ENCODE data around the gene RD3L.

Gene RD3L

DNA sequence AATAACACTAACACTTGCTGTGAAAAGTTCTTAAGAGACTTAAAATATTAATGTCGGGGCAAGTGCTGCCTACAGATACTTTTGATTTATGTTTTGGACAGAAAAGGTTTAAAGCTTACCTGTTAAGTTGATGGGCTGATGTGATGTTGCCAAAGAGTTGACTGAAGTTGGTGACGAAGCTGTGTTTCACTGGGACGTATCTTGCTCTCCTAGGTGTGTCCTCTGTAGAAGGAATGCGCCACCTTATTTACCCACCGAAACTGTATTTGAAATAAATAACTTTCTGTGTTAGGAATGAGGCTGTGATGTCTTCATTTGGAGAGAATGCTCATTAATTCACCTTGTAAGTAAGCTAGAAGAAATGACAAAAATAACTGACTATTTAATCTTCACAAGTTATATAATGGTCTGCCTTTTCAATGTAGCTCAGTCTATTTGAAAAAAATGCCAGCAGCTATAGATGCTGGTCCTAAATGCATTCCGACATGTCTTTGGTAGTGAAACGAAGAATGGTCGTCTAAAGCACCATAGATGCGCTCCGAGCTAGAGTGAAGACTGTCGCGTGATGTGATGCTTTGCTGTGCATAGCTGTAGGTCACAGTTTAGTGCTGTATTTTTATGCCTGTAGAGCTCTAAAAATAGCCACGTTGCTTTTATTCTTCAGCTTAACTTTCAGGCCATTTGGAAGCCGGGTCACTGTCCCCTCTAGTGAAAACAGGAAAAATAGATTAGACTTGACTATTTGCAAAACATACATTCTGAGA is at the start of gene RD3L:
Gene RD3L, minus strand, starts transcription at position 557 of the 764 bp plus-strand sequence. CDS start 834 bp downstream, outside the sequence.
- DNase-seq, result no peak

DNA sequence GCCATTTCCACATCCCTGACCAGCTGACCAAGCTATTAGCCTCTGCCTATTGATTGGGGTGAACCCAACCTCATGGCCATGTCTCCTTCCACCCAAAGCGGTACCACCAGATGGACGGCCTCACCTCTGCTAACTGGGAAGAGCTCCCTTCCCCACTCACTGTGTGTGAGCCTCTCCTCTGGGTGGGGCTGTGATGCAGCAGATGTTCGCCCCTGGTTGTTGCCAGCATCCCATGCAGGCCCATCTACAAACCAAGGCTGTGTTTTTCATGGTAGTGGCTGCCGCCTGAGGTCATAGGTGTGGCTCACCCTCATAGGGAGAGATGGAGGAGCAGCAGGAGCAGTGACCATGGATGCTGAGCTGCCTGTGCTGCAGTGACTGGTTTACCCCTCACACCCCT is 47.6 kb upstream of the RD3L start:
- no peak for DNase-seq

DNA sequence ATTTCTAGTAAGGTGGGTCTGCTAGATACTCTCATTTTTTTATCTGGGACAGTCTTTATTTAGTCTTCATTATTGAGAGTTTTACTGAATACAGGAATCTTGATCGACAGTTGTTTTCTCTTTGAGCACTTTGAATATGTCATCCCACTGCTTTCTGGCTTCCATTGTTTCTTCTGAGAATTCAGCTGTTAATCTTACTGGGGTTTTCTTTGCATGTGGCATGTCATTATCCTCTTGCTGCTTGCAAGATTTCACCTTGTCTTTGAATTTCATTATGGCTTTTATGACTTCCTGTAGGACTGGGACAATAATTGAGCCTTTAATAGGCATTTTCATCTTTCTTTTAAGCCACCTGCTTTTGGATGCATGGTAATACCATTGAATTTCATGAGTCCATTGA is 46.7 kb upstream of the RD3L start:
- DNase-seq, result no peak

DNA sequence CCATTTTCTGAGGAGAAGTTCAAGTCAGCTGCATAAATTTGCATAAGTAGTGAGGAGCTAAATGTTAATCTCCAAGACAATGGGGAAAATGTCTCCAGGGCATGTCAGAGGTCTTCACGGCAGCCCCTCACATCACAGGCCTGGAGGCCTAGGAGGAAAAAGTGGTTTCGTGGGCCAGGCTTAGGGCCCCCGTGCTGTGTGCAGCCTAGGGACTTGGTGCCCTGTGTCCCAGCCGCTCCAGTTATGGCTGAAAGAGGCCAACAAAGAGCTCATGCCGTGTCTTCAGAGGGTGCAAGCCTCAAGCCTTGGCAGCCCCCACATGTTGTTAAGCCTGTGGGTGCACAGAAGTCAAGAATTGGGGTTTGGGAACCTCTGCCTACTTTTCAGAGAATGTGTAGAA is 41.9 kb upstream of the RD3L start:
- no peak for DNase-seq

DNA sequence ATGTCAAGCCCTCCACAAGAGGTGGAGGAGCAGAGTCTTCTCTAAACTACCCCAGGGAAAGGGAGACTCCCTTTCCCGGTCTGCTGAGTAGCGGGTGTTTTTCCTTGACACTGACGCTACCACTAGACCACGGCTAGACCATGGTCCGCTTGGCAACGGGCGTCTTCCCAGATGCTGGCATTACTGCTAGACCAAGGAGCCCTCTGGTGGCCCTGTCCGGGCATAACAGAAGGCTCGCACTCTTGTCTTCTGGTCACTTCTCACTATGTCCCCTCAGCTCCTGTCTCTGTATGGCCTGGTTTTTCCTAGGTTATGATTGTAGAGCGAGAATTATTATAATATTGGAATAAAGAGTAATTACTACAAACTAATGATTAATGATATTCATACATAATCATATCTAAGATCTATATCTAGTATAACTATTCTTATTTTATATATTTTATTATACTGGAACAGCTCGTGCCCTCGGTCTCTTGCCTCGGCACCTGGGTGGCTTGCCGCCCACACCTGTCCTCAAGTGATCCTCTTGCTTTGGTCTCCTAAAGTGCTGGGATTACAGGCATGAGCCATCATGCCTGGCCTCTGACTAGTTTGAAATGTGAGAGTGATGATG is 38.4 kb upstream of the RD3L start:
- peak in 17 of 56 donors; percentile 5 to 65 (median 18) for DNase-seq

DNA sequence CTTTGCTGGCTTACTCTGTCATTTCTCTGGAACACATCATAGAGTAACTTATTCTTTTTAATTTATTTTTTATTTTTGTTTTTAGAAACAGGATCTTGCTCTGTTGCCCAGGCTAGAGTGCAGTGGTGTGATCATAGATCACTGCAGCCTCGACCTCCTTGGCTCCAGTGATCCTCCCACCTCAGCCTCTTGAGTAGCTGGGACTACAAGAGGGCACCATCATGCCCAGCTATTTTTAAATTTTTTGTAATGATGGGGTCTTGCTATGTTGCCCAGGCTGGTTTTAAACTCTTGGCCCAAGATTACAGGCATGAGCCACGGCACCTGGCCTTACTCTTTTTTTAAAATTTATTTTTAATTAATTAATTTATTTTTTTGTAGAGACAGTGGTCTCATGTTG is 32.2 kb upstream of the RD3L start:
- DNase-seq, result no peak

DNA sequence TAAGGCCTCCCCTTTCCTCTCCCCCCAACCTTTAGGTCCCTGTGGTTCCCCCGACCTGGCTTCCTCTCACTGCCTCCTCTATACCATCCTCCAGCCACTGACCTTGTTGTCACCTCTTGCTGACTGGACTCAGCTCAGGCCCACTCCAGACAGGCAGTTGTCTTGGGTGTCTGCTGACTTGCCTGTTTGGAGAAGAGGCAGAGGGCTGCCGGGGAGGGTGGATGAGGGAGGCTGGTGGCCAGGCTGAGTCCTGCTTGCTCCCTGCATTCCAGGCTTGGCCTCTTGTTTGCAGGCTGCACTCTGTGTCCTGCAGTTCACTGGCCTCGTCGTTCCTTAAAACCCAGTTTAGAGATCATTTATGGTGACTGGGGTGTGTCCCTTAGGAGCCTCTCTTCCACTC is 31.0 kb upstream of the RD3L start:
- DNase-seq, result no peak

DNA sequence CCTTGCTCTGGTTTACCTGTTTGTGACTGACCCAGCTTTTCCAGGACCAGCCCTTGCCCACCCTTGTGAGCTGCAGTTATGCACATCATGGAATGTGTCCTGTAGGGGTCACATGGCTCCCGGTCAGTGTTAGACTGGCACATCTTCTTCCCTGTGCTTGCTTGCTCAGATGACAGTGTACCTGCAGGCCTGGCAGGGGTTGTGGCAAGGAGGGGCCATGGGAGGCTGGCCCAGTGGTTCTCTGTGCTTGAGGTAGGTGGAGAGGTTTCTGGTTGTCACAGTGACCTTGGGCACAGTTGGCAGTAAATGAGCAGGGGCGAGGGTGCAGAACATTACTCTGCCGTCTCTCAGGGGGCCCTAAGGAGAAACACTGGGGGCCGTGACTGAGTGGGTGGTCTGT is 27.6 kb upstream of the RD3L start:
- no peak for DNase-seq

DNA sequence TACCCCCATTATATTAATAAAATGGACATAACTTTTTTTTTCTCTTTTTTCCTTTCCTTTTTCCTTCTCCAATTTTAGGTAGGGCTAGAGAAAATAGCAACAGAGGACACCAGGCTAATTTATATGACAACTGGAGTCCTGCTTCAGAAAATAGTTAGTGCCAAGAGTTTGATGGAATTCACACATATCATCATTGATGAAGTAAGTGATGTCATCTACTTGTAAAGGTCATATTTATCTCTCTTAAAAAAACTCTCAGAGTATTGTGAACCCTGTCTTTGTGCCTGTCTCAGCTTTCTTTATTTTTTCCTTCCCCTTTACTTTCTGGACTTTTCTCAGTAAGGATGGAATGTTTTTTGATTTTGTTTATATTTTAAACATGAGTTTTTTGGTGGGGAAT is 24.3 kb upstream of the RD3L start:
- no peak for DNase-seq

DNA sequence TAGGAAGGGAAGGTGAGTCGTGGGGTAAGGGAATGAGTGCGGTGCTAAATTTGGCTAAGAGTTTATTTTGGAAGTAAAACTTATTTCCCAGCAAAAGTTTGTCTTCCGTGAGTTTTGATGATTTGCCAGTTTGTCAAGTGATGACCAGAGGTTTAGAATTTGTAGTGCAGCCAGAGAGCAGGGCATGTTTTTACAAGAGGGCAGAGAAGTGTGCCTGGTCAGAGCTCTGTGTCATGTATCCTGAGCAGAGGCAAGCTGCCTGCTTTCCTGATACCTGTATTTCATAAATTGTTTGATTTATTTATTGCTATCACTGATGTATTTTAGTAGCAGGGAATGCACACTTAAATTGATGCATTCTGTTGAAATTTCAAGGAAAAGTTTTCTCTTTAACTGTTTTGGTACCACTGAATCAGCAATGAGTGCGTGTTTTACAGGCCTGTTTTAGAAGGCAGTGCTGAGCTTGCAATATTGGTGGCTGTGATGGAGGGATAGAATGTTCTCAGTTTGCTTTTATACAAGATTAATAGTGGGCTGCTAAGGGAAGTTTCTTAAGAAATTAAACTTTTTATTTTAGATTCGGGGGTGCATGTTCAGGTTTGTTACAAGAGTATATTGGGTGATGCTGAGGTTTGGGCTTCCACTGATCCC is 19.7 kb upstream of the RD3L start:
- DNase-seq, result no peak

DNA sequence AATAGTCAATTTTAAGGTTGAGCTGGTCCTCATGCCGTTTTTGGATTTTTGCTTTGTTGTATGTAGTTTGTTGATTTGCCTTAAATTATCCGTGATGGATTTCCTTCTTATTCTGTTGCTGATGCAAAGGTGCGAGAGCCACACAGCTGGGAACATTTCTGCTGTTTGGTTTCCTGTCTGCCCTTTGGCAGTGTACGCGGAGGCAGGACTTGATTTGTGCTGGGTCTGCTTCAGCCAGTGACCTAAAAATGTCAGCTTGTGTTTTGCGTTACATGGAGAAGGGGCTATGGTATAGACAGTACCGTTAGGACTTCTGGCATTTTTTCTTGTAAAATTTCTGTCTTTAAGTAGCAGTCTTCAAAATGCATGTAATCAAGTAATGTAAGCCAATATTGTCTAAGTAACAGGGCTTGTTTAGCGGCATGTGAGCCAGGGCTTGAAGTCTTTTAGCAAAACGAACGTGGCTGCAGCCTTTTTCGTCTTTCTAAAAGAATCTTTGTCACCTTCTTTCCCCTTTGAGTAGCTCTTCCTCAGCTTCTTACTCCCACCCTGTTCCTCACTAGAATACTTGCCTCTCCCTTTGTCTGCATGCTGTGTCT is 18.2 kb upstream of the RD3L start:
- DNase-seq, result no peak

DNA sequence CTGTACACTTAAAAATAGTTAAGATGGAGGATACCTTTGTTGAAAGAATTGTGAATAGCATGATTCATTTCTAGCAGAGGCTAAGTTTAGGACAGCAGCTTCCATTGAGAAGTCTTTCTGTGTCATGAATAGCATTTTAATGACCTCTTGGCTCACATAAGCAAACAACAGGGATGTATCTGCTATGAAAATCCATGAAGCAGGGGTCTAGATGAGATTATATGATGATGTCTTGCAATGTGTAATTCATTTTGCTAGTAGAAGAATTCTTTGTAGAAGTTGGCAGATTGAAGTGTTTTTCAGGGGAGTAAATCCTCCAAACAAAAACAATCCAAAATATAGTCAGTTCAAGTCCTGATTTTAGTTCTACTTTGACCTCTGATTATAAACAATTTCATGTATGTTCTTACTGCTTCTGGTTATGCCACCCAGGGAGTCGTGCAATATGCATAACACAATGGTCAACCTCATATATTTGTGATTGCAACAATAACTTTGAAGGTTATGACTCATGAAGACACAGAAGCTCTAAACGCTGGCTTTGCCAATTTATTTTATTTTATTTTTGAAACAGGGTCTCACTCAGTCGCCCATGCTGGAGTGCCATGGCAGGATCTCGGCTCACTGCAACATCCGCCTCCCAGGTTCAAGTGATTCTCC is 6.9 kb upstream of the RD3L start:
- no peak for DNase-seq

DNA sequence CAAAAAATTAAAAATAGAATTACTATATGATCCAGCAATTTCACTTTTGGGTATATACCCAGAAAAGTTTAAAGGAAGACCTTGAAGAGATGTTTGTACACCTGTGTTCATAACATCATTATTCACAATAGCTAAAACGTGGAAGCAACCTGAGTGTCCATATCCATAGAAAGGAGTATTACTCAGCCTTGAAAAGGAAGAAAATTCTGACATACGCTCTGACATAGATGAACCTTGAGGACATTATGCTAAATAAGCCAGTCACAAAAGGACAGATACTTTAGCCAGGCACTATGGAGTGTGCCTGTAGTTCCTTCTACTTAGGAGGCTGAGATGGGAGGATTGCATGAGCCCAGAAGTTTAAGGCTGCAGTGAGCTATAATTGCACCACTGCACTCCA is 6.1 kb upstream of the RD3L start:
- DNase-seq, result no peak

DNA sequence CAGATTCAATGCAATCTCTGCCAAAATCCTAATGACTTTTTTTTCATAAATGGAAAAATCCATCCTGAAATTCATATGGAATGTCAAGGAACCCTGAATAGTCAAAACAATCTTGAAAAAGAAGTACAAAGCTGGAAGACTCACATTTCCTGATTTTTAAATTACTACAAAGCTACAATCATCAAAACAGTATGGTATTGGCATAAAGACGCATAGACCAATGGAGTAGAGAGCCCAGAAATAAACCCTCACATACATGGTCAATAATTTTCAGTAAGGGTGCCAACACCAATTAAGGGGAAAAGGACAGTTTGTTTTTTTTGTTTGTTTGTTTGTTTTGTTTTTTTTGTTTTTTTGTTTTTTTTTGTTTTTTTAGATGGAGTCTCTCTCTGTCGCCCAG is 4.6 kb upstream of the RD3L start:
- DNase-seq, result no peak

DNA sequence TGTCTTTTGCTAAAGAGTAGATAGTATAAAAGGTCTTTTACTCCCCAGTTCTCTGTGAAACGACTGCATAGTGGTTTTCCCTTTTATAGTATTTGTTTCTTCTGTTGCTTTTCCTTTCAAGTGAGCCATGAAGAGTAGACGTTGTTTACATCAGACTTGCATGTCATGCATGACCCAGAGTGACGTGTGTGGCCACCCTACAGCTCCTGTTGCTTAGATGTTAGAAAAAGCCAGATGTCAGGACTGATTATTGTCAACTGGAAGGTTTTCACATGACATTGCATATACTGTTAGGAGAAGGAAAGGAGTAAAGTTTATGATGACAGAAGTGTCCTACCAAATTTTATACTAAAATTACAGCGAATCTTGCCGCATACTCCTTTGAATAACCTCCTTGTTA is 1.3 kb upstream of the RD3L start:
- no peak for DNase-seq

DNA sequence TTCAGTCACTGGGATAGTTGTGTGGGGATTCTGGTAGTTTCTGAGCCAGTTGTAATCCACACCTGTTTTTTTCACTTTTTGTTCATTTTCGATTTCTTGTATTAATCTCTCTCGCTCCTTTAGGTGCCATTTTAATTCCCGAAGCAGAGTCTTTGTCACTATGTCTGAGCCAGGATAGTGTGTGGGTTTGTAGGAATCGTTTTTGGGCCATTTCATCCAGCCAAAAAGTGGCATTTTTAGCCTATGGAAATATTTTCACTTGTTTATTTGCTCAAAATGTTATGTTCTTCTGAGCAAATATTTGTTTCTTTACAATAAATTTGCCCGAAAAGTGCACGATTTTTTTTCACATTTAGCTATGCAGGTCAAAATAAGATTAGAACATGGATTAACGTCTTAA is 867 bp downstream of the RD3L start:
- no peak for DNase-seq

DNA sequence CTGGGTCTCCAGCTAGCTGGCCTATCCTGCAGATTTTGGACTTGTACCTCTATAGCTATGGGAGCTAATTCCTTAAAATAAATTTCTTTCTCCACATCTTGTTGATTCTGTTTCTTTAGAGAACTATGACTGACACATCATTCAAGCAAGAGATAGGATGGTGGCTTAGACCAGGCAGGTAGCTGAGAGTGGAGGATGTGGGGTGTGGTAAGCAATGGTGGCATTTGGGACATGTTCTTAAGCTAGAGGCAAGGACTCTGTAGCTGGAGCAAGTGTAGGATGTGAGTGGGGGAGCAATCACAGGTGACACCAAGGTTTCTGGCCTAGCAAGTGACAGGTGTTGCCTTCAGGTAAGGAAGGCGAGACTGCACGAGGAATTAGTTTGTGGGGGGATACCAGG is 7.2 kb downstream of the RD3L start:
- DNase-seq, result no peak

DNA sequence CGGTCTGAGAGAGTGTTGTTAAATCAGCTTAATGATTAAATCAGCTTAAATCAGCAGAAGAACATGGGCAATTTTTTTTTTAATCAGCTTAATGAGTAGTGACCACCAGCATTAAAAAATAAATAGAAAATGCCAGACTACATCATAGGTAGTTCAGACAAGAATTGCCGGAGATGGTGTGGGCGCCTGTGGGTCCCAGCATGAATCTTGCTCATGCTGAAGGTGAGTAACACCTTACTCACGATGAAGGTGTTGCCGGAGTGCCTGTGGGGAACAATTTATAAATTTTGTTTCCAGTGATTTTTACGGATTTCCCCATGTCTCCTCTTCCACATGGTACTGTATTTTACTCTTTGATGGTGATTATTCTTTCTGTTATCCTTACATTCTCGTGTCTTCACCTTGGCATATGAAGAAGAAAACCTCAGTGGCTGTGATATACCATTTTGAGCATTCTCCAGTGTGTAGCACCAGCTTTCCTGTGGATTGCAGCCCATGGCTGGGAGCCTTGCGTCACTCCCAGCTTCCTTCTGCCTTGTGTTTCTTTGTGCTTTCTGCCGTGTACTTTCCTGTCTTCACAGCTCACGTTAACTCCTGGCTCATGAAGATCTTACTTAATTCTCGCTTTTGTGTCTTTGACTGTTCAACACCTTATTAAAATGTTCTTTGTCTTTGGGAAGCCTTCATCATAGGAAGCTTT is 9.4 kb downstream of the RD3L start:
- peak in 3 of 56 donors; percentile 19 to 29 (median 22) for DNase-seq

DNA sequence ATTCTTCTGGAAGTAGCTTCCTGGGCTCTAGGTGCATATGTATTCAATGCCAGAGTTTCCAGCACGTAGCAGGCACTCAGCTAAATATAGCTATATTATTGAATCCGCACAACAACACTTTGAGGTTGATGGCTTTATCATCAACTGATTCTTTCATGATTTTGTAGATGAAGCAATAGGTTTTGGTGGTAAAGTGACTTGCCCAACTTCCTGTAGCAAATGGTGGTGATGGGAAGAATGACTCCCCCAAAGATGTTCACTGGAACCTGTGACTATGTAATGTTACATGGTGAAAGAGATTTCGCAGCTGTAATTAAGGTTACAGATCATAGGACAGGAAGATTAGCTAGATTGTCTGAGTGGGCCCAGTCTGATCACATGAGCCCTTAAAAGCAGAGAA is 10.9 kb downstream of the RD3L start:
- no peak for DNase-seq

DNA sequence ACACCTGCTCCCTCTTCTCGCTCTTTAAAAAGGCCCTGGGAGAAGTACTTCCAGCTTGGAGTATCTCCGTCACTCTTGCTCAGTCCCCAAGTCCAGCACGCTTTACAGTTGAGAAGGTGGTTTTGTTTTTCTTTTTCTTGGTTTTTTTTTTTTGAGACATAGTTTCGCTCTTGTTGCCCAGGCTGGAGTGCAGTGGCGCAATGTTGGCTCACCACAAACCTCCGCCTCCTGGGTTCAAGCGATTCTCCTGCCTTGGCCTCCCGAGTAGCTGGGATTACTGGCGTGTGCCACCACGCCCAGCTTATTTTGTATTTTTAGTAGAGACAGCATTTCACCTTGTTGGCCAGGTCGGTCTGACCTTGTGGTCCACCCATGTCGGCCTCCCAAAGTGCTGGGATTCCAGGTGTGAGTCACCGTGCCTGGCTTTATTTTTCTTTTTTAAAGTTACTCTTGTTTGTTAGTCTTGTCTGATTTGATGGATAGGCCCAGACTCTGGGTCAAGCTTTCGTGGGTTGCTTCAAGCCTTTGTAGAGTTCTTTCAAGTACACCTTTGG is 12.2 kb downstream of the RD3L start:
- DNase-seq, result no peak

All from nucleus accumbens (tissue), 56 donors.